ENCODE data around the gene TREX2. TPM values are rescaled to one million over a fixed set of nuclear protein-coding genes. Genes with fewer than 3 reads are reported as not detected.
A peak's percentile ranks its signal among the peaks of the same experiment; 100 is the strongest.

TREX2 gene
- total and polyA plus RNA-seq, 9 donors = 0.35 to 2.3 (median 0.77) TPM; not detected in 2

DNA sequence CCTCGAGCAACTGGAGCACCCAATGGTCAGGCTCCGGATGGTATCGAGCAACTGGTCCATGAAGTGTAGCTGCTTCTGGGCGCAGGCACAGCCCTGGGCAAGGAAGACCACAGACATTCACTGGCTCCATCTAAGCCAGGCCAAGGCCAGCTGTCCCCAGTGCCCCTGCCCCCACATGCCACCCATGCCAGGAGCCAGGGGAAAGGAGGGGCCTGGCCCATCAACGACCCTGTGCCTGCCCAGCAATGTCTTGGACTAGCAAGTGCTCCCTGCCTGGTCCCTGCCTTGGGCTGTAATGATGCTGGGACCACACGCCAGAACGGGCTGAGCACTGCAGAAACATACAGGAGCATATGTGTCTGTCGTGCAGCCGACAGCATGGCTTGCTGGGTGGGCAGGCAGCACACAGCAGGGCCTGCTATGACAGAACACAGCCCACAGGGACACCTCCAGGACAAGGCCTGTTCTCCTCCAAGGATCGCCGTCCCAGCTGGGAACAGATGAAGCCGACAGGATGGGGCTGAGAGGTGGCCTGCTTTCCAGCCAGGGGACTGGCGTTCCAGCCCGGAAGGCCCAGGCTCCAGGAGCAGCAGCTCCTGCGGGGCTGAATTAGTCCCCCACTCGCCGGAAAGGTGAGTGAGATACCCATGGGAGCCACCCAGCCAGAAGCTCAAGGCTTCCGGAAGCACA, 11.4 kb upstream of the TREX2 start:
- H3K36me3 ChIP-seq = no peaks in the 10 kb centered on the region
- no peaks in the 10 kb centered on the region for H3K9me3 ChIP-seq
- H3K27me3 ChIP-seq = no peaks in the 10 kb centered on the region
- H3K4me3 ChIP-seq = no peak overlapping the region
- WGBS, 3 donors = 86 to 92% (median 91%) methylated on average over 17 to 18 of the region's 18 CpGs
- intact Hi-C loops (cut with DNase I) = no loop called here
- H3K4me1 ChIP-seq (ENCODE audit: insufficient read depth) = no peaks in the 10 kb centered on the region
- H3K27ac ChIP-seq = no peak overlapping the region
- TF ChIP-seq EP300 (IDR thresholded peaks at IDR 0.05) (no peak), POLR2A (IDR thresholded peaks at IDR 0.05) (no peak), CTCF (IDR thresholded peaks at IDR 0.05) (no peak)
- peak in 1 of 5 donors; percentile 9 for DNase-seq

- Histone ChIP-seq H3K27ac (no peak overlapping the region), H3K4me3 (no peak overlapping the region), H3K27me3 (no peaks in the 10 kb centered on the region), H3K36me3 (no peaks in the 10 kb centered on the region), H3K9me3 (no peaks in the 10 kb centered on the region), H3K4me1 (ENCODE audit: insufficient read depth) (no peaks in the 10 kb centered on the region)
- DNase-seq = peak in 1 of 5 donors; percentile 15
- intact Hi-C loops (cut with DNase I) = no loop called here
- TF ChIP-seq EP300 (IDR thresholded peaks at IDR 0.05) = no peak
- TF ChIP-seq CTCF (IDR thresholded peaks at IDR 0.05) = no peak
- TF ChIP-seq POLR2A (IDR thresholded peaks at IDR 0.05) = no peak
- 84 to 92% (median 91%) methylated on average over 9 of the region's 9 CpGs for WGBS, 3 donors
These were observed 10.8 kb upstream of the TREX2 start for GRCh38 chrX:153456704-153457103.

- DNase-seq = peak in 1 of 5 donors; percentile 9
- TF ChIP-seq CTCF (IDR thresholded peaks at IDR 0.05) (no peak), POLR2A (IDR thresholded peaks at IDR 0.05) (no peak), EP300 (IDR thresholded peaks at IDR 0.05) (no peak)
- H3K4me1 ChIP-seq (ENCODE audit: insufficient read depth) = no peaks in the 10 kb centered on the region
- no peaks in the 10 kb centered on the region for H3K36me3 ChIP-seq
- H3K4me3 ChIP-seq = no peak overlapping the region
- intact Hi-C loops (cut with DNase I) = no loop called here
- H3K27me3 ChIP-seq = no peaks in the 10 kb centered on the region
- H3K27ac ChIP-seq = no peak overlapping the region
- 80 to 81% (median 80%) methylated on average over 12 of the region's 12 CpGs for WGBS, 3 donors
- H3K9me3 ChIP-seq = no peaks in the 10 kb centered on the region
These were observed 10.3 kb upstream of the TREX2 start for GRCh38 chrX:153456161-153456560.

GRCh38 chrX:153455571-153455970, 9.7 kb upstream of the TREX2 start:
- 83 to 88% (median 84%) methylated on average over 16 of the region's 16 CpGs for WGBS, 3 donors
- Histone ChIP-seq H3K27ac (no peak overlapping the region), H3K27me3 (no peaks in the 10 kb centered on the region), H3K36me3 (no peaks in the 10 kb centered on the region), H3K9me3 (no peaks in the 10 kb centered on the region), H3K4me1 (ENCODE audit: insufficient read depth) (no peaks in the 10 kb centered on the region), H3K4me3 (no peak overlapping the region)
- intact Hi-C loops (cut with DNase I) = no loop called here
- DNase-seq = no peak
- TF ChIP-seq EP300 (IDR thresholded peaks at IDR 0.05) (no peak), CTCF (IDR thresholded peaks at IDR 0.05) (no peak), POLR2A (IDR thresholded peaks at IDR 0.05) (no peak)

Data from ovary (tissue), 9 donors.